Activated B cell treated with CpG ODN at 0.5 μM for 24 hours (primary cell): ENCODE results near the gene DIP2A. TPM values are rescaled to one million over a fixed set of nuclear protein-coding genes. Genes with fewer than 3 reads are reported as not detected.

Experiments used
- ATAC-seq: fragments of 200-7000 bp; cut with Tn5 transposase; one replicate; pipeline ENCODE4 v1.10.0; 2021; ENCODE audit warnings: low read depth, mild to moderate bottlenecking, moderate library complexity
- CTCF ChIA-PET: fragments of 350-600 bp; sonication (Branson Sonifier 250); formaldehyde crosslinking; loops from one replicate; lab custom pipeline; 2021; ENCODE audit warnings: antibody characterized with exemption; lab: Charles Lee
- POLR2A ChIA-PET: fragments of 350-600 bp; sonication (Branson Sonifier 250); formaldehyde crosslinking; loops from one replicate; lab custom pipeline; 2021; ENCODE audit warnings: antibody characterized with exemption; lab: Charles Lee
- DNase-seq: peaks from one replicate; pipeline ENCODE4 v3.0.0; 2022
- H3K27ac Mint-ChIP-seq: one replicate; pipeline ENCODE4 v1.8.0; 2020; ENCODE audit warnings: mixed read lengths
- H3K27me3 Mint-ChIP-seq: one replicate; pipeline ENCODE4 v1.8.0; 2021; ENCODE audit warnings: mixed read lengths
- H3K36me3 Mint-ChIP-seq: one replicate; pipeline ENCODE4 v1.8.0; 2021; ENCODE audit warnings: low read depth, mixed read lengths
- H3K4me1 Mint-ChIP-seq: one replicate; pipeline ENCODE4 v1.8.0; 2021; ENCODE audit warnings: mixed read lengths
- H3K4me3 Mint-ChIP-seq: one replicate; pipeline ENCODE4 v1.8.0; 2020; ENCODE audit warnings: mild to moderate bottlenecking, mixed read lengths
- H3K9me3 Mint-ChIP-seq: one replicate; pipeline ENCODE4 v1.8.0; 2020; ENCODE audit warnings: mixed read lengths
- intact Hi-C: fragments of 100-400 bp; cut with micrococcal nuclease; formaldehyde crosslinking; loops from one replicate; pipeline ENCODE4 v1.15.1; 2024
- total RNA-seq: library from RNA; stranded (reverse); gene quantifications from 2 replicates; pipeline ENCODE4 v1.2.3, GENCODE V29; 2022
- TF ChIP-seq, protein P1 (sequence below): fragments of 200-600 bp; IDR thresholded peaks from one replicate; pipeline ENCODE4 v1.8.0; 2022; ENCODE audit warnings: antibody characterized with exemption, mild to moderate bottlenecking

Gene DIP2A
- total RNA-seq, 1 donor from 2014 or later, result 32.1 TPM

DNA sequence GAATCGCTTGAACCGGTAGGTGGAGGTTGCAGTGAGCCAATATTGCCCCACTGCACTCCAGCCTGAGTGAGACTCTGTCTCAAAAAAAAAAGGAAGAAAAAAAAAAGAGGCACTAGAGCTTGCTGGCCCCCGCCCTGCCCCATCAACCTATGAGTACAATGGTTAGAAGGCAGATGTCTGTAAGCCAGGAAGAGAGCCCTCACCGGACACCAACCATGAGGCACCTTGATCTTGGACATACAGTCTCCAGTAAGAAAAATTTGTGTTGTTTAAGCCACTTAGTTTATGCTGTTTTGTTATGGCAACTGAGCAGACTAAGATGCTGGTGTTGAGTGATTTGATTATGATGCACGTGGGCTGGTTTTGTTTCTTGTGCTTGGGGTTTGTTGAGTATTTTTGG, 34.2 kb downstream of the DIP2A start:
- Mint-ChIP-seq H3K27me3 (no peaks in the 10 kb centered on the region), H3K4me3 (no peak overlapping the region), H3K4me1 (no peaks in the 10 kb centered on the region), H3K36me3 (peaks cover 72% of the 10 kb centered on the region), H3K27ac (no peak overlapping the region), H3K9me3 (no peaks in the 10 kb centered on the region)
- POLR2A ChIA-PET, result no interaction called here
- DNase-seq (no peak), ATAC-seq (no peak)
- TF ChIP-seq, protein P1, sequence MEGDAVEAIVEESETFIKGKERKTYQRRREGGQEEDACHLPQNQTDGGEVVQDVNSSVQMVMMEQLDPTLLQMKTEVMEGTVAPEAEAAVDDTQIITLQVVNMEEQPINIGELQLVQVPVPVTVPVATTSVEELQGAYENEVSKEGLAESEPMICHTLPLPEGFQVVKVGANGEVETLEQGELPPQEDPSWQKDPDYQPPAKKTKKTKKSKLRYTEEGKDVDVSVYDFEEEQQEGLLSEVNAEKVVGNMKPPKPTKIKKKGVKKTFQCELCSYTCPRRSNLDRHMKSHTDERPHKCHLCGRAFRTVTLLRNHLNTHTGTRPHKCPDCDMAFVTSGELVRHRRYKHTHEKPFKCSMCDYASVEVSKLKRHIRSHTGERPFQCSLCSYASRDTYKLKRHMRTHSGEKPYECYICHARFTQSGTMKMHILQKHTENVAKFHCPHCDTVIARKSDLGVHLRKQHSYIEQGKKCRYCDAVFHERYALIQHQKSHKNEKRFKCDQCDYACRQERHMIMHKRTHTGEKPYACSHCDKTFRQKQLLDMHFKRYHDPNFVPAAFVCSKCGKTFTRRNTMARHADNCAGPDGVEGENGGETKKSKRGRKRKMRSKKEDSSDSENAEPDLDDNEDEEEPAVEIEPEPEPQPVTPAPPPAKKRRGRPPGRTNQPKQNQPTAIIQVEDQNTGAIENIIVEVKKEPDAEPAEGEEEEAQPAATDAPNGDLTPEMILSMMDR, result no peak
- CTCF ChIA-PET, result no interaction called here
- intact Hi-C loops, result no loop called here

DNA sequence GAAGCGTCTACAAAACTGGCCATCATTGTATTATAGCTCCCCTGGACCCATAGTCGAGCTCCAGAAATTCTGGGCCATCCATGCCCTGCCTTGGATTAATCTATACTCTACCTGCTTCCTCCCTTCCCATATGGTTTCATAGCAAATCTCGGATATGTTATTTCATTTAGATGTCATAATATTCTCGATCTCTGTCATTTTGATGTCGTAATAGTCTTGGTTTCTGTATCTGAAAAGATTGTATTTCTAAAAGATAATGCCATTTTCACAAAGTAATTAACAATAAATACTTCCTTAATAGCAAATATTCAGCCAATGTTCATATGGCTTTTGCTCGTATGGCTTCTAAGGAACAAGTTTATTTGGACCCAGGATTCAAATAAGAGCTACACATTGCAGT, 35.1 kb downstream of the DIP2A start:
- DNase-seq, result no peak
- TF ChIP-seq, protein P1, result no peak
- CTCF ChIA-PET, result no interaction called here
- intact Hi-C loops, result no loop called here
- Mint-ChIP-seq H3K9me3 (no peaks in the 10 kb centered on the region), H3K27me3 (no peaks in the 10 kb centered on the region), H3K4me3 (no peak overlapping the region), H3K36me3 (peaks cover 75% of the 10 kb centered on the region), H3K4me1 (no peaks in the 10 kb centered on the region), H3K27ac (no peak overlapping the region)
- no peak for ATAC-seq
- POLR2A ChIA-PET, result no interaction called here

DNA sequence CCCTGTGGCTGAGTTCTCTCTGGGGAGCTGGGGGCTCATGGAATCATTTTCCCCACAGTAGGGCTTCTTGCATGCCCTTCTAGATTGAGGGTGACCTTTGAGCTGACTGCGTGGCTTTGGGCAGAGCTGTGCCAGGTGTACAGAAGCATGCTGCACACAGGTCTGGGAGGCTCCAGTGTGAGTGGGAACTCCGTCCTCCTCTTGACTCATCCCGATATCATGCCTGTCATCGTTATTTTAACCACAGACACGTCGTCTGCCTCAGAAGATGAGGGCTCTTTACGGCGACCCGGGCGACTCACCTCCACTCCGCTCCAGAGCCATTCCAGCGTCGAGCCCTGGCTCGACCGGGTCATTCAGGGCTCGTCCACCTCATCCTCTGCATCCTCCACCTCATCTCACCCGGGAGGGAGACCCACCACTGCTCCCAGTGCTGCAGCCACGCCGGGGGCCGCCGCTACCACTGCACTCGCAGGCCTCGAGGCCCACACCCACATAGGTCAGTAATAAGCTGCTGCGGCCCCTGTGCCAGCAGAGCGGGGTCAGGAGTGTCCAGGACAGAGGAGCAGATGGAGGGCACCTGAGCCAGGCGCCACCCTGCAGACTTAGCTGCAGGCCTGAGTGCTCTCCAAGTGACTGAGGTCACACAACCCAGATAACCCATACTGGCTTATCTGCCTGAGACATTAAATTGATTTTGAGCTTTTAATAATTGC, 39.8 kb downstream of the DIP2A start:
- no peak for DNase-seq
- Mint-ChIP-seq H3K4me3 (no peak overlapping the region), H3K27me3 (no peaks in the 10 kb centered on the region), H3K27ac (no peak overlapping the region), H3K9me3 (no peaks in the 10 kb centered on the region), H3K4me1 (peaks cover 18% of the 10 kb centered on the region), H3K36me3 (peaks cover 56% of the 10 kb centered on the region)
- intact Hi-C loops, result no loop called here
- TF ChIP-seq, protein P1, result no peak
- POLR2A ChIA-PET, result no interaction called here
- CTCF ChIA-PET, result no interaction called here
- ATAC-seq, result no peak

DNA sequence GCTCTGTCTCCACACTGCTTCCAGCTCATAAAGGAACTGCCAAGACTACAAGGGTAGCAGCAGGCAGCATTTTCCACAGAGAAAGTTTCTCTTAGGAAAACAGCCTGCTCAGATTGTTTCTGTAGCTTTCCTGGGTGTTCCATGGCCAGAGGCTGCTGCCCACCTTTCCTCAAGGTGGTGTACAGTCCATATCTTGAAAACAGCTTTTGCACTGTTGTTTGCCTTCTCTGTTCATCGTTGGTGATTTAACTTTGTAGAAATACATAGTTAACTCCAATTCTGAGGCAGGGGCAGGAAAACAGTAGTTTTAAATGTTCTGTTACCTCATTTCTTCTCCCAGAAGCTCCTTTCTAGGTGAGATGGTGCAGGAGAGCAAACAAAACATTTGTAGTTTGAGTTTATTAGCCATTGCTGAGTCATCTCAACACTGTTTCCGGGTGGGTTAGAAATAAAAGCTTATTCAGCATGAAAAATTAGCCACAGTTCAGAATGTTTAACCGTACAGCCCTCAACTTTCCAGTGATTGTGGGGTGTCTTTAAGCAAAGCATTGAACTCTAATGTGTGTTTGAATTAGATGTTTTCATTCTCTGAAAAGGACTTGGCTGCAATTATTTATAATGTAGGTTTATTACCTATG, 41.7 kb downstream of the DIP2A start:
- H3K9me3 Mint-ChIP-seq, result no peaks in the 10 kb centered on the region
- H3K36me3 Mint-ChIP-seq, result peaks cover 42% of the 10 kb centered on the region
- DNase-seq (no peak), ATAC-seq (no peak)
- no peaks in the 10 kb centered on the region for H3K27me3 Mint-ChIP-seq
- ChIA-PET POLR2A (no interaction called here), CTCF (interaction anchor here (0.9 kb wide), 1 partner anchor 357 kb away, joined by 3 read pairs; no protein-coding TSS in a partner anchor)
- peaks cover 31% of the 10 kb centered on the region for H3K4me1 Mint-ChIP-seq
- peak overlapping the region; percentile 21 for H3K27ac Mint-ChIP-seq
- TF ChIP-seq, protein P1, result no peak
- intact Hi-C loops, result loop anchor here (5.0 to 10.0 kb wide), 2 partner anchors 46 to 358 kb away; partner anchors contain the start of gene DIP2A
- H3K4me3 Mint-ChIP-seq, result no peak overlapping the region

DNA sequence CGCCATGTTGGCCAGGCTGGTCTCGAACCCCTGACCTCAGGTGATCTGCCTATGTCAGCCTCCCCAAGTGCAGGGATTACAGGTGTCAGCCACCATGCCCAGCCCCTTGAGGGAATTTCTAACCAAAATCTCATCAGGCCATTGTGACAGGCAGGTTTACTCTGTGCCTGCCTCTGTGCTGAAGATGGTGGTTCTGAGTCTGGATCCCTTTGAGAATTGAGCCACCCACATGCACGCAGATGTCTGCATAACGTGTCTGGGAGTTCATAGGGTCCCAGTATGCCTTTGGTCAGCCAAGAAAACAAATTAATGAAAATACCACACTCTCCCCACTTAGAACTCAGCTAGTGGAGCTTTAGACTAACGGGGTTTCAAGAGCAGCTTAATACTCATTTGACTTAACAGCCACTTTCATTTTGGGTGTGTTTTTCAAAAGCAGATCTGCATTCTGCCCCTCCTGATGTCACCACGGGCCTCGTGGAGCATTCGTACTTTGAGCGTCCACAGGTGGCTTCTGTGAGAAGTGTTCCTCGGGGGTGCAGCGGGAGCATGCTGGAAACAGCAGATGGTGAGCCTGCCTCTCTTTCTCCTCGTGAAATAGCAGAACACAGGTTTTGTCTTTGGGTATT, 45.3 kb downstream of the DIP2A start:
- TF ChIP-seq, protein P1, result no peak
- Mint-ChIP-seq H3K4me3 (peak overlapping the region; percentile 7), H3K27me3 (no peaks in the 10 kb centered on the region), H3K4me1 (peaks cover 41% of the 10 kb centered on the region), H3K27ac (peak overlapping the region; percentile 67), H3K36me3 (peaks cover 30% of the 10 kb centered on the region), H3K9me3 (no peaks in the 10 kb centered on the region)
- CTCF ChIA-PET, result no interaction called here
- no peak for DNase-seq
- intact Hi-C loops, result loop anchor here (5.0 to 10.0 kb wide), 2 partner anchors 49 to 362 kb away; partner anchors contain the start of gene DIP2A
- peak; percentile 51 for ATAC-seq
- POLR2A ChIA-PET, result interaction anchor here (1.5 kb wide), 1 partner anchor 45 kb away, joined by 9 read pairs; no protein-coding TSS in a partner anchor
